ENCODE measurements around the gene TSC1.

The TSC1 gene

DNA sequence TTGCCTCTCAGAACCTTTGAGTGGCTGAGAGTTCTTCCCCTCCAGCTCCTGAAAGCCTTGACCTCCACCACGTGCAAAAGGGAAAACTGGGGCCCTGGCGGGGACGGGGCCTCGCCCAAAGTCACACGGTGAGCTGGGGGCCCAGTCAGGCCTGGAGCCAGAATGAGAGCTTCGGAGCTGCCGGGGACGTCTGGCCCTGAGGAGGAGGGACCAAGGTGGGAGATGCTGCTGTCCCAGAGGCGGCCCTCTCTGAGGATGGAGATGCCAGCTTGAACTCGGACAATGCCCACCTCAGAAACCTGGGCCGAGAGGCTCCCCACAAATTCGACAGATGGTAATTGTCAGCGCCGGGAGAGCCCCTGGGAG, 67.0 kb downstream of the TSC1 start:
- no peak for DNase-seq (ENCODE audit: low read depth in 1 of 2, low spot score in 1 of 2)
- in situ Hi-C loops (cut with HindIII; ENCODE audit: low pct_unique_long_range_greater_than_20kb, low sequenced_read_pairs): no loop called here
- TF ChIP-seq JUND (IDR thresholded peaks at IDR 0.05; ENCODE audit: low read depth): no peak

DNA sequence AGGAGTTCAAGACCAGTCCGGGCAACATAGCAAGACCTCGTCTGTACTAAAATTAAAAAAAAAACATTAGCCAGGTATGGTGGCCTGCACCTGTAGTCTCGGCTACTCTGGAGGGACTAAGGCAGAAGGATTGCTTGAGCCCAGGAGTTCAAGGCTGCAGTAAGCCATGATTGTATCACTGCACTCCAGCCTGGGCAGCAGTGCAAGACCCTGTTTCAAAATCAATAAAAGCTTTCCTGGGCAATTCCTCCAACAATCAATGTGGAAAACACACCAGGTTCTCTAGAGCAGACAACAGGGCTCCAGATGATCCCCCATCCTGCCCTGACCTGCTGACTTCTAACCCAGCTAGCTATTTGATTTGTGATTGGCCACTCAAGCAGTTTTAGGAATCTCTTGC, 67.6 kb downstream of the TSC1 start:
- DNase-seq (ENCODE audit: low read depth in 1 of 2, low spot score in 1 of 2): no peak
- no peak for TF ChIP-seq JUND (IDR thresholded peaks at IDR 0.05; ENCODE audit: low read depth)
- in situ Hi-C loops (cut with HindIII; ENCODE audit: low pct_unique_long_range_greater_than_20kb, low sequenced_read_pairs): no loop called here

DNA sequence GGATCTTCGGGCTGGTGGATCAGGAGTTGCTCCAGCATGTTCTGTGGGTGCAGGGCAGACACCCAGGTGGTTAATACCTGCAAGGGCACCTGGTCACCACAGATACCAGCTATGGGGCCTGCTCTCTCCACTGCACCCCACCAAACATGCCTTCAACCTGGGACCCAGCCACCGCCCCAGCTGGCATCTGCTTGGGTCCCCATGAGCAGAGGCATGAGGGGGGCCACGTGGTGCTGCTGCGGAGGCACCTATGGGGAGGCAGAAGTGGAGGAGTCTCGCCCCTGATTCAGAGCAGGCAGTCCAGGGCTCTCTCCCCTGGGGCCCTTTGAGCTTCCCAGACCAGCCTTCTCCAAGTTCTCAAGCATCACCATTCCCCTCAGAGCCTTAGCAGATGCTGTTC, 69.3 kb downstream of the TSC1 start:
- TF ChIP-seq JUND (IDR thresholded peaks at IDR 0.05; ENCODE audit: low read depth): no peak
- DNase-seq (ENCODE audit: low read depth in 1 of 2, low spot score in 1 of 2): no peak
- in situ Hi-C loops (cut with HindIII; ENCODE audit: low pct_unique_long_range_greater_than_20kb, low sequenced_read_pairs): no loop called here

DNA sequence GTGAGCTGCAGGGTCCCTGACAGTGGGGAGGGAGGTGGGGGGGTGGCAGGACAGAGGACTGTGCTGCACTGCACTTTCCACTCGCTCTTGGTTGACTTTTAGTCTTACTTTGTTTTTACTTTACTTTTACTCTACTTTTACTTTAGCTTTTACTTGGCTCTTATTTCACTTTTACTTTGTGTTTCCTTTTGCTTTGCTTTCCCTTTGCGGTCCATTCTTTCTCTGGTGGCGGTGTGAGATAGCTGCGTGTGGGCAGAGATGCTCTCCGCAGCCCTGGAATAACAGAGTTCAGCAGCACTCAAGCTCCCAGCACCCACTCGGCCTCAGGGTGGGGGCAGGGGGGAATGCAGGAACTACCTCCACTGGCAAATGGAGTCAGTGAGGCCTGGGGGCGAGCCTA, 71.0 kb downstream of the TSC1 start:
- in situ Hi-C loops (cut with HindIII; ENCODE audit: low pct_unique_long_range_greater_than_20kb, low sequenced_read_pairs): no loop called here
- no peak for DNase-seq (ENCODE audit: low read depth in 1 of 2, low spot score in 1 of 2)
- no peak for TF ChIP-seq JUND (IDR thresholded peaks at IDR 0.05; ENCODE audit: low read depth)

DNA sequence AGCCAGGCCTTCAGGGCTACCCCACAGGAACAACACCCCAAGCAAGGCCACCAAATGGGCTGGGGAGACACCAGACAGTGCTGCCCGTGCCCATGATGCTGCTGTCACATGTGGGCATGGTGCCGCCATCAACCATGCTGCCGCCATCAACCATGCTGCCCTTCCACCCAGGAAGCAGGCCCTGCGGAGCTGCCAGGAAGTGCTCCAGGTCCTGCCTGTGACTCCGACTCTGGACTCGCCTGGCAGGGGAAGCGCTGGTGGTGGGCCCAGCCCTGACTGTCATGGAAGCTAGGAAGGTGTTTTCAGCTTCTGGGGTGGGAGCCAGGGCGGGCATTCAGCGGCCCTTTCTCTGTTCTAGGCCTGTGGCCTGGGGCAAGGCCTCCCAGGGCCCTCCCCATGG, 75.2 kb downstream of the TSC1 start:
- no peak for DNase-seq (ENCODE audit: low read depth in 1 of 2, low spot score in 1 of 2)
- in situ Hi-C loops (cut with HindIII; ENCODE audit: low pct_unique_long_range_greater_than_20kb, low sequenced_read_pairs): no loop called here
- no peak for TF ChIP-seq JUND (IDR thresholded peaks at IDR 0.05; ENCODE audit: low read depth)

DNA sequence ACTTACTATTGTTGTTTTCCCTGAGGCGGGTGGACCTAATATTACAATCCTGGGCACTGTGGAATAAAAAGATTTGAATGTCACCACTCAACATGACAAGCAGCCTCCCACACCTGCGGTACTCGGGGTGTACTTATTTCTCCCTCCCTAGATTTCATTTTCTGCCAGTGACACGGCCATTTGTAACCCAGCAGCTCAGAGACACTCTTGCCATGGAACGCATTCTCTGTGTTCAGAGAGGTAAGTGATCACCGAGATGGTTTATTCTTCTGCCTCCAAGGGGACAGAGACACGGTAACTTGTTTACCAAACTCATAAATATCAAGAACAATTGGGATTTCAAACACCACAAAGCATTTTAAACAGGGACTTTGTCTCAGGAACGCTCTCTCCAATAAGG, 77.5 kb downstream of the TSC1 start:
- DNase-seq (ENCODE audit: low read depth in 1 of 2, low spot score in 1 of 2): no peak
- in situ Hi-C loops (cut with HindIII; ENCODE audit: low pct_unique_long_range_greater_than_20kb, low sequenced_read_pairs): no loop called here
- TF ChIP-seq JUND (IDR thresholded peaks at IDR 0.05; ENCODE audit: low read depth): no peak

DNA sequence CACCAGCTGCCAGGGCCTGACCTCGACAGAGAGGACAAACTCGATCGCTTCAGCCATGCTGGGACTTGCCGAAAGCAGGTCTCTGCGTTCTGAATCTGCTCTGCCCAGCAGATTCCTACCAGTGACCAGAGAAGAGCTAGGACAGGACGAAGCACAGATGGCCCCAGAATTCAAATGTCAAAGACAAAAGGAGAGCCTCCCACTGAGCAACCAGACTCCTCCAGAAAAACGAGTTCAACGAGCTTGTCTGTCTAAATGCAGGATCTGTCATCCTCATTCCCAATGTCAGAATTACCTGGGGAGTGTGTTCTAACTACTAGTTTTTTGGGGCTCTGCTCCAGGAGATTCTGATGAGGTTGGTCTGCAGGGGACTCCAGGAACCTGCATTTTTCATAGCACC, 79.7 kb downstream of the TSC1 start:
- TF ChIP-seq JUND (IDR thresholded peaks at IDR 0.05; ENCODE audit: low read depth): no peak
- in situ Hi-C loops (cut with HindIII; ENCODE audit: low pct_unique_long_range_greater_than_20kb, low sequenced_read_pairs): no loop called here
- peak; percentile 45 to 86 for DNase-seq (ENCODE audit: low read depth in 1 of 2, low spot score in 1 of 2)

DNA sequence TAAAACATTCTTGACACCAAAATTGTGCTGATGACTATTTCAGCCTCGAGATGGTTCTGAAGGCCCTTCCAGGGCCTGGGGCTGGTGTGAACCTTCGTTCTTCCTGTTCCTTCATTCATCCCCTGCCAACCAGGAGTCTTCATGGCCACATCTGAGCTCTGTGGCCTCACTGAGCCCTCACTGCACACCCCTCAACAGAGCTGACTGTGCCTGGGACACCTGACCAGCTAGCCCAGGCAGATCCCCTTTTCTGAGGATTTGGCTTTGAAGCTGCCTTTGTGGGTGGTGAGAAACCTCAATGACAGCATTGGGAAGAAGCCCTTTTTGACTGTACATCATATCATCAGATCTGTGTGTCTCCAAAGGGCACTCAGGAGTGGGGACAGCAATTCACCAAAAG, 80.1 kb downstream of the TSC1 start:
- no peak for DNase-seq (ENCODE audit: low read depth in 1 of 2, low spot score in 1 of 2)
- in situ Hi-C loops (cut with HindIII; ENCODE audit: low pct_unique_long_range_greater_than_20kb, low sequenced_read_pairs): no loop called here
- no peak for TF ChIP-seq JUND (IDR thresholded peaks at IDR 0.05; ENCODE audit: low read depth)

DNA sequence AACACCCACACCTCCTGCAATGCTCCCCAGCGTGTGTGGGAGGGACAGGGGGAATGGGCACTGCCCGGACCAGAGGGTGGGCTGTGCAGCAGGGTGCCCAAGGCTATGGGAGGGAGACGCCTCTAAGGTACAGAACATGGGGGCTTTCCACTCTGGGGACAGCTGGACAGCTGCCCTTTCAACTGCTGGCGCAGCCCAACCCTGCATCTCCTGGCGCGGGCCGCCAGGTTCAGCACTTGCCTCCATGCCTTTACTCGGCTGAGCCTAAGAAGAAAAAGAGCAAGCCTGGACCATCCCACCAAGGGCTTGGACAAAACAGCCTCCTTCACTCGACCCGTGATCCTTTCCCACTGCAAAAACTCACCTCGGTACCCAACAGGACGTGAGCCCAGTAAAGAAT, 81.3 kb downstream of the TSC1 start:
- in situ Hi-C loops (cut with HindIII; ENCODE audit: low pct_unique_long_range_greater_than_20kb, low sequenced_read_pairs): no loop called here
- DNase-seq (ENCODE audit: low read depth in 1 of 2, low spot score in 1 of 2): no peak
- no peak for TF ChIP-seq JUND (IDR thresholded peaks at IDR 0.05; ENCODE audit: low read depth)

DNA sequence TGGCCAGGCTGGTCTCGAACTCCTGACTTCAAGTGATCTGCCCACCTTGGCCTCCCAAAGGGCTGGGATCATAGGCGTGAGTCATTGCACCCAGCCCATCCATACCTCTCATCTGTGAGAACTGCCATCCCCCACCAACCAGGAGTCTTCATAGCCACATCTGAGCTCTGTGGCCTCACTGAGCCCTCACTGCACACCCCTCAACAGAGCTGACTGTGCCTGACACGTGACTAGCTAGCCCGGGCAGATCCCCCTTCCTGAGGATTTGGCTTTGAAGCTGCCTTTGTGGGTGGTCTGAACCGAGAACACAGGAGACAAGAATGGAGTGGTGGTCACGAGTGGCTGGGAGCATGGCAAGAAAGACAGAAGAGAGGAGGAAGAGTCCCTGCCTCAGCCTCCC, 81.9 kb downstream of the TSC1 start:
- no peak for TF ChIP-seq JUND (IDR thresholded peaks at IDR 0.05; ENCODE audit: low read depth)
- in situ Hi-C loops (cut with HindIII; ENCODE audit: low pct_unique_long_range_greater_than_20kb, low sequenced_read_pairs): no loop called here
- no peak for DNase-seq (ENCODE audit: low read depth in 1 of 2, low spot score in 1 of 2)

DNA sequence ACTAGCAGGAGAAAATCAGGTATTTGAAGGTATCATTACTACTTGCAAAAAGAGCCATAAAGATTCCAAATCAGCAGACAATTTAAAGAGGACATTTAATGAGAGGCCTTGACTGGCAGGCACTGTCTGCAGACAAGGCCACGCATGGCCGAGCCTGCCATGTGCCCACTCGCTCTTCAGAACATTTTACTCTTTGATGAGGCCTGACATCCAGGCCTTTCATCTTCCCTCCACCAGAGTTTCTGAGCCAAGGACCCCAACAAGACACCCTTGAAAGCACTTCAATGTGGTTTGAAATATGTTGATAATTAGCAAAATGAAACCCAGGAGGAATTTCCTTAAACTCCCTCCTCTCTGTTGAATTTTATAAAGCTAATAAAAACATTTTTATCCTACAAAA, 82.8 kb downstream of the TSC1 start:
- in situ Hi-C loops (cut with HindIII; ENCODE audit: low pct_unique_long_range_greater_than_20kb, low sequenced_read_pairs): no loop called here

DNA sequence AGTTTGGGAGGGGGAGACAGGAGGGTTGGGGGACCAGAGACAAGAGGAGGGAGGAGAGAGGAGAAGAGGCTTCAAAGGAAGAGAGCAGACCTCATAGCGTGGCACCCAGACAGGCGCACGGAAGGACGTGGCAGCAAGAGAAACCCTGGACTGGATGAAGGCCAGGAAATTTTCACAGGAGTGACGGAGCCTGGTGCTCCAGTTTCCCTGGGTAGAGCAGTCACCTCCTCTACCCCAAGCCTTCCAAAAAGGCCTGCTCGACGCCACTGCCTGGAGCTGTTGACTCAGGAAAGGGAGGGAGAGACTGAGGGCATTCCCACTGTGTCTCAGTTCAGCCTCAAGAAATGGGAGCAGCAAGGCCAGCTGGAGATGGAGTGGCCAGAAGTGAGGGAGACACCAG, 85.7 kb downstream of the TSC1 start:
- no peak for TF ChIP-seq JUND (IDR thresholded peaks at IDR 0.05; ENCODE audit: low read depth)
- in situ Hi-C loops (cut with HindIII; ENCODE audit: low pct_unique_long_range_greater_than_20kb, low sequenced_read_pairs): no loop called here
- peak; percentile 67 to 74 for DNase-seq (ENCODE audit: low read depth in 1 of 2, low spot score in 1 of 2)

More for the DNA sequence above, 82.8 kb downstream of the TSC1 start:
- no peak for TF ChIP-seq JUND (IDR thresholded peaks at IDR 0.05; ENCODE audit: low read depth)
- DNase-seq (ENCODE audit: low read depth in 1 of 2, low spot score in 1 of 2): no peak

DNA sequence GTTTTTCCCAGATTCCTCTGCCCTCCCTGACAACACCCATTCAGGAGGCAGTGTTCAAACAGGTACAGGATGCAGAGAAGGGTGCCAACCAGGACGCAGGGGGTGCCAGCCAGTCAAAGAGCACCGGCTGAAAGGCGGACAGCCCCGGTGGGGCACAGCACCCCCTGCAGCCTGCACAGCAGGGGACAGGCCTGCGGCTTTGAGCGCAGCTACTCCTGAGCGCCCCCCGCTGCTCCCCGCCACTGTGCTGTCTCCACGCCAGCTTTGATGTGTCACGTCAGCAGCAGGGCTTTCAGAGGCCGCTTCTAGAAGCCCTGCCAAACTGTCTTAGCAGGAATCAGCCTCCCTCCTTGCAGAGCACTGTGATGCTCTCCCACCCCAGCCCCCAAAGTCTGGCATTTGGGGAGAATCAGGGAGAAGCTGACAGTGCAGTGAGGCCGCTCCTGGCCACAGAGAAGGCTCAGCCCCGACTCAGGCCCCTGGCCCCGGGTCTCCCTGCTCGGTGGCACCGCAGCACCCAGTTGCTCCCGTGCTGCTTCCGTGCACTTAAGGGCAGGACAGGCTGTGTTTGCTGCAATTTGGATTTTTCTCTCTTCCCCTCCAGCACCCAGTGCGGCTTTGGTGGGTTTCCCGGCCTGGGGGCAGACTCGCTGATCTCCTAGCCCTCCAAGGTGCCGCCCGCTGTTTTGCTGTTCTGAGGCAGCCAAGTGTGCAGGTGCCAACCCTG, 86.6 kb downstream of the TSC1 start:
- no peak for DNase-seq (ENCODE audit: low read depth in 1 of 2, low spot score in 1 of 2)
- TF ChIP-seq JUND (IDR thresholded peaks at IDR 0.05; ENCODE audit: low read depth): no peak
- in situ Hi-C loops (cut with HindIII; ENCODE audit: low pct_unique_long_range_greater_than_20kb, low sequenced_read_pairs): no loop called here

DNA sequence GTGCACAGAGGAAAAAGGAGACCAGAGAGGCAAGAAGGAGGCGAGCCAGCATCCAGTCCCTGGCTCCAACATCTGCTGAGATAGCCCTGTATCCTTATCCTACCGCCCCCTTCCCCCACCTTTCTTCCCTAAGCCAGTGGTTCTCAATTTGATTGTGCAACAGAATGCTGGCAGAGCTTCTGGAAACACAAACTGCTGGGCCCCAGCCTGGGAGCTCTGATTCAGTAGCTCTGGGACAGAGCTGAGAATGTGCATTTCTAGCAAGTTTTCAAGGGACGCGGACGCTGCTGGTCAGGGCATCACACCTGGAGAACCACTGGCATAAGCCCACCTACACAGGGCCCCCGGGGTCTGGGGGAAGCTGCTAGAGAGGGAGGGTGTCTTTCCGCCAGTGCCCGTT, 87.4 kb downstream of the TSC1 start:
- DNase-seq (ENCODE audit: low read depth in 1 of 2, low spot score in 1 of 2): no peak
- TF ChIP-seq JUND (IDR thresholded peaks at IDR 0.05; ENCODE audit: low read depth): no peak
- in situ Hi-C loops (cut with HindIII; ENCODE audit: low pct_unique_long_range_greater_than_20kb, low sequenced_read_pairs): no loop called here
